ENCODE data around the gene MGAT4B. TPM values are rescaled to one million over a fixed set of nuclear protein-coding genes. Genes with fewer than 3 reads are reported as not detected.

Gene MGAT4B
- total and polyA plus RNA-seq, 2 of the 13 experiments (the other 11 are each of a cell fraction or from before 2014, with no cell fraction given), result 93.5 to 130 TPM

DNA sequence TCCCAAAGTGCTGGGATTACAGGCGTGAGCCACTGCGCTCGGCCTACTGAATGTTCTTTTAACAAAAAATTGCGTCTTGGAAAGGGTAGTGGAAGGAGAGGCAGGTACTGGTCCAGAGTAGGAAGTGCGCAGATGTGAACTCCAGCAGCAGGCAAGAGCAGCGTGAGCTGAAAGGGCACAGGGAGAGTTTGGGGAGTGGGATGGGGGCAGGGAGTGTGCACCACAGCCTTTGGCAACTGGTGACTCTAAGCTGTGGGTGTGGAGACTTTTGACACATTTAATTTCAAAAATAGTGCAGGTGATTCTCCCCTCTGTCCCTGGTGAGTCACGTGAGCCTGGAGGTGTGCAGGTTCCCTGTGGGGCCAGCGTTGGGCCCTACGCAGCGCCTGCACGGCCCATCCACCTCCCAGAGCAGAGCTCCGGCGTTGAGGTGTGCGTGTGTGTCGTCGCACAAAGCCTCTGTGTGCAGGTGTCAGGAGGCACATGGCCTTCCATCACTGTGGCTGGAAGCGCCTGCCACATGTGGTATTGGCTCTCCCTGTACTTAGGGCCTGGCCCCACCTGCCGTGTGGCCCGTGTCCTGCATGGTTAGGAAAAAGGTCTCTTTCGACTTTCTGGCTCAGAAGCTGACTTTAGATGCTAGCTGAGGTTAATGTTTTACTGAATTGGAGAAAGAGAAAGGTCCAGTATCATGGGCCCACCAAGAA lies 25.5 kb upstream of the MGAT4B start (continued):
- TF ChIP-seq RBFOX2 (IDR thresholded peaks at IDR 0.05; ENCODE audit: low read depth, low read length), result peak; percentile 91
- TF ChIP-seq ZNF354B (CRISPR knock-in tag; IDR thresholded peaks at IDR 0.05), result no peak
- peak; percentile 38 for TF ChIP-seq POLR2G (IDR thresholded peaks at IDR 0.05; ENCODE audit: low read depth, low read length)

DNA sequence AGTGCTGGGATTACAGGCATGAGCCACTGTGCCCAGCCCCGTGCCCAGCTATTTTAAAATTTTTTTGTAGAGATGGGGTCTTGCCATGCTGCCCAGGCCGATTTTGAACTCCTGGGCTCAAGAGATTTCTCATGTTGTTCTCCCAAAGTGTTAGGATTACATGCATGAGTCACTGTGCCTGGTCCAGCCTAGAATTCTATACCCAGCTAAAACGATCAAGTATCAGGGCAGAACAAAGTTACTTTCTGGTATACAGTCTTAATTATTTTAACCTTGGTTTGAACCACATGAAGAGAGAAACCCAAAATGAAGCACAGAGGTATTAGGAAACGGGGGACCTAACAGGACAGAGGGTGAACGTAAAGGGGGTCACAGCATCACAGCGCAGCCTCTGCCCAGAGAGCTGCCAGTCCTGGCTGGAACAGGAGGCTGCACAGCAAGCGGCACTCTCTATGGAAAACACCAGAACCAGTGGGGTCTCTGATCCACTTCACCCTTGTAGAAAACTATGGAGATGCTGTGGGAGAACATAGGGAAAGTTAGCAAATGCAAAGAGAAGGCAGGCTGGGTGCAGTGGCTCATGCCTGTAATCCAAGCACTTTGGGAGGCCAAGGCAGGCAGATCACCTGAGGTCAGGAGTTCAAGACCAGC lies 24.3 kb upstream of the MGAT4B start:
- Histone ChIP-seq H4K20me1 (ENCODE audit: insufficient read depth, low read length) (peaks cover 21% of the 10 kb centered on the region; the same call in 1 of the 2 replicates), H3K4me3 (replicated peaks in 1 of 3; ENCODE audit: insufficient read depth in 1 of 3, low read depth in 2 of 3, low read length in 3 of 3) (no peak overlapping the region), H3K27me3 (ENCODE audit: control insufficient read depth in 1 of 2, insufficient read depth in 2 of 2, low read length in 2 of 2) (no peaks in the 10 kb centered on the region), H3K4me1 (ENCODE audit: insufficient read depth, low read length) (peaks cover 43% of the 10 kb centered on the region), H2AFZ (ENCODE audit: low read length) (no peak overlapping the region), H3K79me2 (ENCODE audit: insufficient read depth, low read length) (peaks cover 4% of the 10 kb centered on the region), H3K36me3 (replicated peaks in 1 of 2; ENCODE audit: control insufficient read depth in 1 of 2, insufficient read depth in 2 of 2, low read length in 2 of 2) (peaks cover 39 to 72% of the 10 kb centered on the region in 2 experiments), H3K9ac (ENCODE audit: insufficient read depth, low read depth, low read length) (no peak overlapping the region), H3K4me2 (ENCODE audit: low read depth, low read length) (no peak overlapping the region), H3K27ac (ENCODE audit: extremely low read length, insufficient read depth, low read length) (no peak overlapping the region), H3K9me3 (ENCODE audit: low read length) (no peaks in the 10 kb centered on the region)
- FAIRE-seq (no peak), ATAC-seq (no peak), DNase-seq (ENCODE audit: low spot score) (no peak)
- intact Hi-C loops (cut with micrococcal nuclease; ENCODE audit: unreplicated experiment), result no loop called here
- TF ChIP-seq YEATS4 (CRISPR knock-in tag; IDR thresholded peaks at IDR 0.05; ENCODE audit: borderline replicate concordance) (no peak), ZFP1 (CRISPR knock-in tag; IDR thresholded peaks at IDR 0.05) (peak; percentile 93; the same call in 1 of the 2 replicates), RFXANK (CRISPR knock-in tag; IDR thresholded peaks at IDR 0.05) (no peak), RBM22 (optimal IDR thresholded peaks at IDR 0.05; ENCODE audit: low read length) (peak; percentile 48), ZNF768 (CRISPR knock-in tag; IDR thresholded peaks at IDR 0.05) (peak; percentile 55; the same call in 1 of the 2 replicates), POLR2AphosphoS2 (IDR thresholded peaks at IDR 0.05; ENCODE audit: low read depth, low read length) (peak; percentile 53; the same call in 1 of the 2 replicates), POLR2G (IDR thresholded peaks at IDR 0.05; ENCODE audit: low read depth, low read length) (peak; percentile 55), PHF5A (CRISPR knock-in tag; IDR thresholded peaks at IDR 0.05; ENCODE audit: low read depth, unreplicated experiment) (no peak)
- ChIA-PET POLR2A (interaction anchor here (1.0 to 2.9 kb wide), 4 partner anchors 9 to 67 kb away, joined by 3 to 9 read pairs (median 6); partner anchors contain the start of gene LTC4S), CTCF (ENCODE audit: low intra/inter-chr PET ratio, low total read pairs) (no interaction called here)
- in situ Hi-C loops (cut with HindIII; ENCODE audit: extremely low pct_ligation_motif_present, low pct_unique_long_range_greater_than_20kb), result no loop called here
- BruUV-seq (replicated peaks), result no TSS peak
- WGBS (ENCODE audit: low lambda C conversion rate), result over 99% methylated on average over 7 of the region's 7 CpGs

Measured in HepG2 (cell line).